ENCODE data around the gene PHF21A.

GRCh38 chr11:46149342-46149741, 28.1 kb upstream of the PHF21A start:
- no peak for TF ChIP-seq RELA (CRISPR knock-in tag; IDR thresholded peaks at IDR 0.05; ENCODE audit: borderline replicate concordance)
- no peak for TF ChIP-seq CTCF (IDR thresholded peaks at IDR 0.05)
- no peak for TF ChIP-seq AFF4 (CRISPR knock-in tag; IDR thresholded peaks at IDR 0.05; ENCODE audit: borderline replicate concordance)
- TF ChIP-seq, protein P1, sequence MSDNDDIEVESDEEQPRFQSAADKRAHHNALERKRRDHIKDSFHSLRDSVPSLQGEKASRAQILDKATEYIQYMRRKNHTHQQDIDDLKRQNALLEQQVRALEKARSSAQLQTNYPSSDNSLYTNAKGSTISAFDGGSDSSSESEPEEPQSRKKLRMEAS (CRISPR knock-in tag; IDR thresholded peaks at IDR 0.05), result no peak
- TF ChIP-seq ZNF423 (CRISPR knock-in tag; IDR thresholded peaks at IDR 0.05), result no peak

Measured in WTC11 (cell line).